ENCODE data around the gene CYLD. TPM values are rescaled to one million over a fixed set of nuclear protein-coding genes. Genes with fewer than 3 reads are reported as not detected.
A peak's percentile ranks its signal among the peaks of the same experiment; 100 is the strongest.

Gene CYLD
- total RNA-seq, 5 donors from 2014 or later (not counting 1 experiment from before 2014, with no cell fraction given), result 243 to 380 (median 294) TPM

DNA sequence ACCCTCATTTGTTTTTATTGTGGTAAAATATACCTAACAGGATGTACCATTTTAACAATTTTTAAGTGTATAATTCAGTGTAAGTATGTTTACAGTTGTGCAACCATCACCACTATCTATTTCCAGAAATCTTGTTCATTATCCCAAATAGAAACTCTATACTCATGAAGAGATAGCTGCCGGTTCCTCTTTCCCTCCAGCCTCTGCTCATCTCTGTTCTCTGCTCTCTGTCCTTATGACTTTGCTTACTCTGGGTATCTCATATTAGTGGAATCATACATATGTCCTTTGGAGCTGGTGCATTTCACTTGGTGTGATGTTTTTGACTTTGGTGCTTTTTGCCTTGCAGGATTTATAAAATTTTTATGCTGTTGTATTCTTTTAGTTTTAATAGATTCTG lies 19.4 kb downstream of the CYLD start:
- WGBS (ENCODE audit: insufficient coverage), result no CpG with 5 or more reads among the region's 1 CpG
- Mint-ChIP-seq H3K4me3 (peak overlapping the region; percentile 17 to 68 (median 22)), H3K27ac (peak overlapping the region; percentile 9 to 18), H3K4me1 (peaks cover 86 to 93% (median 93%) of the 10 kb centered on the region in 3 donors), H3K36me3 (peaks cover 67% of the 10 kb centered on the region), H3K9me3 (peaks cover 0 to 9% (median 8%) of the 10 kb centered on the region in 3 donors), H3K27me3 (no peaks in the 10 kb centered on the region)
- Histone ChIP-seq H3K27me3 (replicated peaks in 1 of 2; ENCODE audit: control insufficient read depth in 2 of 2, extremely low read depth in 1 of 2, insufficient read depth in 2 of 2, low read length in 1 of 2) (no peaks in the 10 kb centered on the region), H3K4me3 (ENCODE audit: control insufficient read depth in 1 of 2, extremely low read depth in 1 of 2, low read length in 1 of 2) (no peak overlapping the region), H3K27ac (ENCODE audit: low read length) (no peak overlapping the region), H3K4me1 (ENCODE audit: control insufficient read depth in 1 of 2, extremely low read depth in 1 of 2, insufficient read depth in 2 of 2, low read length in 2 of 2) (peaks cover 12 to 19% of the 10 kb centered on the region in 2 experiments), H3K9me3 (no peaks in the 10 kb centered on the region), H3K36me3 (ENCODE audit: control insufficient read depth in 2 of 2, extremely low read depth in 1 of 2, insufficient read depth in 1 of 2, low read length in 1 of 2) (peaks cover 0 to 61% of the 10 kb centered on the region in 2 donors)
- ATAC-seq (replicated peaks in 1 of 4) (no peak), DNase-seq (no peak)
- ChIA-PET CTCF (interaction anchor here in 1 of 2 donors (0.7 to 1.6 kb wide), 2 partner anchors 45 to 600 kb away, joined by 3 to 7 read pairs; no protein-coding TSS in a partner anchor), POLR2A (interaction anchor here in 1 of 2 donors (1.0 kb wide), 1 partner anchor 16 kb away, joined by 5 read pairs; no protein-coding TSS in a partner anchor)

- POLR2A ChIA-PET, result interaction anchor here in 1 of 2 donors (0.6 kb wide), 1 partner anchor 58 kb away, joined by 3 read pairs; no protein-coding TSS in a partner anchor
- Histone ChIP-seq H3K27ac (ENCODE audit: low read length) (no peak overlapping the region), H3K27me3 (replicated peaks in 1 of 2; ENCODE audit: control insufficient read depth in 2 of 2, extremely low read depth in 1 of 2, insufficient read depth in 2 of 2, low read length in 1 of 2) (no peaks in the 10 kb centered on the region), H3K4me1 (ENCODE audit: control insufficient read depth in 1 of 2, extremely low read depth in 1 of 2, insufficient read depth in 2 of 2, low read length in 2 of 2) (peaks cover 7 to 17% of the 10 kb centered on the region in 2 experiments), H3K4me3 (ENCODE audit: control insufficient read depth in 1 of 2, extremely low read depth in 1 of 2, low read length in 1 of 2) (no peak overlapping the region), H3K9me3 (no peaks in the 10 kb centered on the region), H3K36me3 (ENCODE audit: control insufficient read depth in 2 of 2, extremely low read depth in 1 of 2, insufficient read depth in 1 of 2, low read length in 1 of 2) (peaks cover 0 to 59% of the 10 kb centered on the region in 2 donors)
- Mint-ChIP-seq H3K27me3 (no peaks in the 10 kb centered on the region), H3K36me3 (peaks cover 70% of the 10 kb centered on the region), H3K4me3 (peak overlapping the region in 2 of 3 donors; percentile 48 to 68), H3K4me1 (peaks cover 86 to 93% (median 92%) of the 10 kb centered on the region in 3 donors), H3K9me3 (peaks cover 0 to 11% (median 10%) of the 10 kb centered on the region in 3 donors), H3K27ac (peak overlapping the region in 1 of 2 donors; percentile 62)
- DNase-seq (no peak), ATAC-seq (replicated peaks in 1 of 4) (no peak)
- CTCF ChIA-PET, result interaction anchor here in 1 of 2 donors (0.6 to 0.8 kb wide), 2 partner anchors 44 to 66 kb away, joined by 3 read pairs; no protein-coding TSS in a partner anchor
- no CpG with 5 or more reads among the region's 3 CpGs for WGBS (ENCODE audit: insufficient coverage)
These were observed 20.4 kb downstream of the CYLD start for GRCh38 chr16:50762241-50762640.

DNA sequence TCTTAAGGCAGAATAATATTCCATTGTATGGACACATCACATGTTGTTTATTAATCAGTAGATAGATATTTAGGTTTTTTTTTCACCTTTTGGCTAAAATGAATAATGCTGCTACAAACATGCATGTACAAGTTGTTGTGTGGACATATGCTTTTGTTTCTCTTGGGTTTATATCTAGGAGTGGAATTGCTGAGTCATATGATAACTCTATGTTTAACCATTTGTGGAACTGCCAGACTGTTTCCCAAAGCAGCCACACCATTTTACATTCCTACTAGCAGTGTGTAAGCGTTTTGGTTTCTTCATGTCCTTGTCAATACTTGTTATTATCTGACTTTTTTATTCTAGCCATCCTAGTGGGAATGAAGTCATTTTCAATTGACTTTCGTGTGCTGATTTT lies 21.3 kb downstream of the CYLD start:
- peak overlapping the region; percentile 2 to 68 (median 44) for H3K4me3 Mint-ChIP-seq
- H3K36me3 Mint-ChIP-seq, result peaks cover 70% of the 10 kb centered on the region
- Histone ChIP-seq H3K36me3 (ENCODE audit: control insufficient read depth in 2 of 2, extremely low read depth in 1 of 2, insufficient read depth in 1 of 2, low read length in 1 of 2) (peaks cover 0 to 50% of the 10 kb centered on the region in 2 donors), H3K4me3 (ENCODE audit: control insufficient read depth in 1 of 2, extremely low read depth in 1 of 2, low read length in 1 of 2) (no peak overlapping the region), H3K9me3 (no peaks in the 10 kb centered on the region), H3K27ac (ENCODE audit: low read length) (no peak overlapping the region), H3K27me3 (replicated peaks in 1 of 2; ENCODE audit: control insufficient read depth in 2 of 2, extremely low read depth in 1 of 2, insufficient read depth in 2 of 2, low read length in 1 of 2) (no peaks in the 10 kb centered on the region), H3K4me1 (ENCODE audit: control insufficient read depth in 1 of 2, extremely low read depth in 1 of 2, insufficient read depth in 2 of 2, low read length in 2 of 2) (peaks cover 9 to 10% of the 10 kb centered on the region in 2 experiments)
- WGBS (ENCODE audit: insufficient coverage), result no CpG with 5 or more reads among the region's 2 CpGs
- peak overlapping the region; percentile 68 to 78 for H3K27ac Mint-ChIP-seq
- DNase-seq, result no peak
- ATAC-seq (replicated peaks in 1 of 4), result no peak
- peaks cover 0 to 11% (median 10%) of the 10 kb centered on the region in 3 donors for H3K9me3 Mint-ChIP-seq
- H3K4me1 Mint-ChIP-seq, result peaks cover 88 to 94% (median 92%) of the 10 kb centered on the region in 3 donors
- H3K27me3 Mint-ChIP-seq, result no peaks in the 10 kb centered on the region
- CTCF ChIA-PET, result interaction anchor here in 1 of 2 donors (0.8 kb wide), 1 partner anchor 43 kb away, joined by 3 read pairs; no protein-coding TSS in a partner anchor
- POLR2A ChIA-PET, result no interaction called here

DNA sequence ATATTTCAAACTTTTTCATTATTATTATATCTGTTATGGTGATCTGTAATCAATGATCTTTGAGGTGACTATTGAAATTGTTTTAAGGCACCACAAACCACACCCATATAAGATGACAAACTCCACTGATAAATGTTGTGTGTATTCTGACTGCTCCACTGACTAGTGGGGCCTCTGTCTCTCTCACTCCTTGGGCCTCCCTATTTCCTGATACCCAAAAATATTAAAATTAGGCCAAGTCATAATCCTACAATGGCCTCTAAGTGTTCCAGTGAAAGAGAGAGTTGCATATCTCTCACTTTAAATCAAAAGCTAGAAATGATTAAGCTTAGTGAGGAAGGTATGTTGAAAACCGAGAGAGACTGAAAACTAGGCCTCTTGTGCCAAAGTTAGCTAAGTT lies 23.4 kb downstream of the CYLD start:
- DNase-seq (no peak), ATAC-seq (replicated peaks in 1 of 4) (no peak)
- Histone ChIP-seq H3K4me1 (ENCODE audit: control insufficient read depth in 1 of 2, extremely low read depth in 1 of 2, insufficient read depth in 2 of 2, low read length in 2 of 2) (peaks cover 2 to 10% of the 10 kb centered on the region in 2 experiments), H3K9me3 (no peaks in the 10 kb centered on the region), H3K36me3 (ENCODE audit: control insufficient read depth in 2 of 2, extremely low read depth in 1 of 2, insufficient read depth in 1 of 2, low read length in 1 of 2) (peaks cover 0 to 50% of the 10 kb centered on the region in 2 donors), H3K27me3 (replicated peaks in 1 of 2; ENCODE audit: control insufficient read depth in 2 of 2, extremely low read depth in 1 of 2, insufficient read depth in 2 of 2, low read length in 1 of 2) (no peaks in the 10 kb centered on the region), H3K4me3 (ENCODE audit: control insufficient read depth in 1 of 2, extremely low read depth in 1 of 2, low read length in 1 of 2) (no peak overlapping the region), H3K27ac (ENCODE audit: low read length) (no peak overlapping the region)
- Mint-ChIP-seq H3K4me1 (peaks cover 93 to 96% (median 94%) of the 10 kb centered on the region in 3 donors), H3K27me3 (no peaks in the 10 kb centered on the region), H3K9me3 (peaks cover 0 to 11% (median 10%) of the 10 kb centered on the region in 3 donors), H3K36me3 (peaks cover 80% of the 10 kb centered on the region), H3K27ac (peak overlapping the region; percentile 50 to 72), H3K4me3 (peak overlapping the region in 2 of 3 donors; percentile 13 to 50)
- WGBS (ENCODE audit: insufficient coverage), result no CpG with 5 or more reads among the region's 1 CpG
- CTCF ChIA-PET, result interaction anchor here (0.6 to 2.1 kb wide), 5 partner anchors 12 to 505 kb away, joined by 3 to 7 read pairs (median 3); no protein-coding TSS in a partner anchor
- POLR2A ChIA-PET, result no interaction called here

DNA sequence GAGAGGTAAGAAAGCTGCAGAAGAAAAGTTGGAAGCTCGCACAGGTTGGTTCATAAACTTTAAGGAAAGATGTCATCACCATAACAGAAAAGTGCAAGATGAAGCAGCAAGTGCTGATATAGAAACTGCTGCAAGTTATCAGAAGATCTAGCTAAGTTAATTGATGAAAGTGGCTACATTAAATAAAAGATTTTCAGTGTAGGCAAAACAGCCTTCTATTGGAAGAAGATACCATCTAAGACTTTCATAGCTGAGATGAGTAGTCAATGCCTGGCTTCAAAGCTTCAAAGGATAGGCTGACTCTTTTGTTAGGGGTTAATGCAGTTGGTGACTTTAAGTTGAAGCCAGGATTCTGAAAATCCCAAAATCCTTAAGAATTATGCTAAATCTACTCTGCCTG lies 24.0 kb downstream of the CYLD start:
- H3K4me3 ChIP-seq (ENCODE audit: control insufficient read depth in 1 of 2, extremely low read depth in 1 of 2, low read length in 1 of 2), result no peak overlapping the region

GRCh38 chr16:50767197-50767596 lies 25.3 kb downstream of the CYLD start:
- peaks cover 92 to 94% (median 94%) of the 10 kb centered on the region in 3 donors for H3K4me1 Mint-ChIP-seq
- no peak overlapping the region for H3K4me3 ChIP-seq (ENCODE audit: control insufficient read depth in 1 of 2, extremely low read depth in 1 of 2, low read length in 1 of 2)
- no peak for DNase-seq
- H3K4me1 ChIP-seq (ENCODE audit: control insufficient read depth in 1 of 2, extremely low read depth in 1 of 2, insufficient read depth in 2 of 2, low read length in 2 of 2), result peaks cover 2 to 14% of the 10 kb centered on the region in 2 experiments
- no peaks in the 10 kb centered on the region for H3K27me3 Mint-ChIP-seq
- ChIA-PET POLR2A (interaction anchor here (0.5 to 1.0 kb wide), 6 partner anchors 11 to 622 kb away, joined by 3 to 6 read pairs (median 3); no protein-coding TSS in a partner anchor), CTCF (interaction anchor here in 1 of 2 donors (1.7 kb wide), 1 partner anchor 39 kb away, joined by 7 read pairs; no protein-coding TSS in a partner anchor)
- ATAC-seq (replicated peaks in 1 of 4), result peak in 2 of 4 experiments; percentile 43 to 53
- H3K4me3 Mint-ChIP-seq, result peak overlapping the region; percentile 32 to 50 (median 50)
- H3K27ac ChIP-seq (ENCODE audit: low read length), result no peak overlapping the region
- whole genome bisulfite sequencing (ENCODE audit: insufficient coverage), result no CpG with 5 or more reads among the region's 2 CpGs
- peak overlapping the region; percentile 50 to 74 for H3K27ac Mint-ChIP-seq
- peaks cover 83% of the 10 kb centered on the region for H3K36me3 Mint-ChIP-seq
- H3K9me3 Mint-ChIP-seq, result peaks cover 0 to 11% (median 10%) of the 10 kb centered on the region in 3 donors
- H3K36me3 ChIP-seq (ENCODE audit: control insufficient read depth in 2 of 2, extremely low read depth in 1 of 2, insufficient read depth in 1 of 2, low read length in 1 of 2), result peaks cover 0 to 51% of the 10 kb centered on the region in 2 donors
- no peaks in the 10 kb centered on the region for H3K27me3 ChIP-seq (replicated peaks in 1 of 2; ENCODE audit: control insufficient read depth in 2 of 2, extremely low read depth in 1 of 2, insufficient read depth in 2 of 2, low read length in 1 of 2)
- H3K9me3 ChIP-seq, result no peaks in the 10 kb centered on the region

More for the DNA sequence above, 24.0 kb downstream of the CYLD start:
- DNase-seq, result no peak
- no peaks in the 10 kb centered on the region for H3K27me3 ChIP-seq (replicated peaks in 1 of 2; ENCODE audit: control insufficient read depth in 2 of 2, extremely low read depth in 1 of 2, insufficient read depth in 2 of 2, low read length in 1 of 2)
- H3K36me3 ChIP-seq (ENCODE audit: control insufficient read depth in 2 of 2, extremely low read depth in 1 of 2, insufficient read depth in 1 of 2, low read length in 1 of 2), result peaks cover 0 to 47% of the 10 kb centered on the region in 2 donors
- Mint-ChIP-seq H3K27me3 (no peaks in the 10 kb centered on the region), H3K36me3 (peaks cover 80% of the 10 kb centered on the region), H3K9me3 (peaks cover 0 to 11% (median 10%) of the 10 kb centered on the region in 3 donors), H3K4me1 (peaks cover 92 to 95% (median 94%) of the 10 kb centered on the region in 3 donors), H3K27ac (peak overlapping the region; percentile 50 to 74), H3K4me3 (peak overlapping the region; percentile 13 to 50 (median 32))
- CTCF ChIA-PET, result interaction anchor here (0.6 to 2.1 kb wide), 6 partner anchors 11 to 506 kb away, joined by 3 to 7 read pairs (median 3); no protein-coding TSS in a partner anchor
- H3K27ac ChIP-seq (ENCODE audit: low read length), result no peak overlapping the region
- WGBS (ENCODE audit: insufficient coverage), result no CpG with 5 or more reads among the region's 1 CpG
- POLR2A ChIA-PET, result no interaction called here
- H3K9me3 ChIP-seq, result no peaks in the 10 kb centered on the region
- H3K4me1 ChIP-seq (ENCODE audit: control insufficient read depth in 1 of 2, extremely low read depth in 1 of 2, insufficient read depth in 2 of 2, low read length in 2 of 2), result peaks cover 2 to 10% of the 10 kb centered on the region in 2 experiments
- no peak for ATAC-seq (replicated peaks in 1 of 4)

Data from T-cell (primary cell).